Keratinocyte (primary cell): ENCODE measurements around the gene OR6N2. TPM values are rescaled to one million over a fixed set of nuclear protein-coding genes. Genes with fewer than 3 reads are reported as not detected.

Source experiments
- DNase-seq: peaks from one replicate; pipeline ENCODE4 v3.0.0-alpha.2; 2011; ENCODE audit warnings: low read depth, missing footprints, low spot score
- FAIRE-seq: peaks from 2 replicates; lab custom pipeline; 2011; peaks lifted over from hg19 to GRCh38; lab: Jason Lieb, UNC
- H2AFZ ChIP-seq: 2 replicates; pipeline ENCODE4 v1.6.0; 2012; ENCODE audit warnings: low read length, control low read depth, inconsistent platforms; ENCODE audit not compliant: control insufficient read depth
- H3K27ac ChIP-seq: 2 replicates; pipeline ENCODE4 v1.5.1; 2011; ENCODE audit warnings: low read length; ENCODE audit not compliant: control insufficient read depth, insufficient read depth
- H3K27me3 ChIP-seq: 3 replicates; pipeline ENCODE4 v1.6.0; 2011; ENCODE audit warnings: low read length; ENCODE audit not compliant: control insufficient read depth, insufficient read depth; ENCODE audit errors: extremely low read depth
- H3K36me3 ChIP-seq, 2 experiments: 2 replicates in 1 of 2; 3 replicates in 1 of 2; pipeline ENCODE4 v1.5.1; 2011; ENCODE audit warnings: low read length in 2 of 2, mild to moderate bottlenecking in 1 of 2; ENCODE audit not compliant: control insufficient read depth in 2 of 2, insufficient read depth in 2 of 2; ENCODE audit errors: extremely low read depth in 1 of 2
- H3K4me1 ChIP-seq: 3 replicates; pipeline ENCODE4 v1.5.1; 2011; ENCODE audit warnings: low read length; ENCODE audit not compliant: control insufficient read depth, insufficient read depth; ENCODE audit errors: extremely low read depth
- H3K4me2 ChIP-seq: 3 replicates; pipeline ENCODE4 v1.6.0; 2011; ENCODE audit warnings: low read depth, low read length; ENCODE audit not compliant: control insufficient read depth, insufficient read depth; ENCODE audit errors: extremely low read depth
- H3K4me3 ChIP-seq, 3 experiments: fragments of 200-600 bp in 1 of 3; sonication (generic) in 1 of 3; 2 replicates in 2 of 3; 3 replicates in 1 of 3; pipeline ENCODE4 v1.5.1; 2011 to 2016; ENCODE audit warnings: low read length in 3 of 3, mild to moderate bottlenecking in 3 of 3, control low read depth in 2 of 3, inconsistent platforms in 1 of 3, low read depth in 1 of 3, mixed read lengths in 1 of 3, mixed run types in 1 of 3, moderate library complexity in 1 of 3; ENCODE audit not compliant: control insufficient read depth in 2 of 3, insufficient read depth in 2 of 3; ENCODE audit errors: extremely low read depth in 1 of 3
- H3K79me2 ChIP-seq: 2 replicates; pipeline ENCODE4 v1.6.0; 2012; ENCODE audit warnings: low read length; ENCODE audit not compliant: control insufficient read depth, insufficient read depth
- H3K9ac ChIP-seq: 3 replicates; pipeline ENCODE4 v1.6.0; 2011; ENCODE audit warnings: low read length; ENCODE audit not compliant: control insufficient read depth, insufficient read depth; ENCODE audit errors: extremely low read depth
- H3K9me1 ChIP-seq: 3 replicates; pipeline ENCODE4 v1.6.0; 2011; ENCODE audit warnings: low read length; ENCODE audit not compliant: control insufficient read depth, insufficient read depth; ENCODE audit errors: extremely low read depth
- H3K9me3 ChIP-seq: 2 replicates; pipeline ENCODE4 v1.5.1; 2012; ENCODE audit warnings: low read depth, low read length; ENCODE audit not compliant: control insufficient read depth
- H4K20me1 ChIP-seq: 3 replicates; pipeline ENCODE4 v1.6.0; 2011; ENCODE audit warnings: low read length; ENCODE audit not compliant: control insufficient read depth, insufficient read depth; ENCODE audit errors: extremely low read depth
- EZH2 ChIP-seq: IDR thresholded peaks from one replicate; pipeline ENCODE4 v1.6.1; 2012; ENCODE audit warnings: inconsistent platforms, mild to moderate bottlenecking, low read length, moderate library complexity
- dilution Hi-C: fragments of 300-500 bp; cut with MboI; formaldehyde crosslinking; loops from one replicate; pipeline ENCODE4 v1.7.0; 2020; ENCODE audit warnings: low sequenced_read_pairs; ENCODE audit not compliant: extremely low pct_ligation_motif_present
- polyA plus RNA-seq, 5 experiments: library from polyadenylated mRNA; depleted of rRNA in 3 of 5; stranded (reverse) in 3 of 5; stranded (forward) in 1 of 5; unstranded in 1 of 5; fragments of >200 nt; gene quantifications; 1 replicate in 1 of 5; 2 replicates in 3 of 5; 3 replicates in 1 of 5; pipeline versions ENCODE4 v1.2.1 to v1.2.3, GENCODE V29; 2011 to 2012; ENCODE audit warnings: missing spikeins in 2 of 5, low read depth in 1 of 5, low replicate concordance in 1 of 5
- TF ChIP-seq, protein P1 (sequence below), 3 experiments: IDR thresholded peaks in 1 of 3; conservative IDR thresholded peaks in 1 of 3; optimal IDR thresholded peaks in 1 of 3; 2 replicates in 2 of 3; 3 replicates in 1 of 3; pipeline versions ENCODE3 to v1.5.1; 2011; ENCODE audit warnings: low read length in 3 of 3, mild to moderate bottlenecking in 3 of 3, moderate library complexity in 2 of 3, control low read depth in 1 of 3, inconsistent platforms in 1 of 3; ENCODE audit not compliant: insufficient read depth in 2 of 3; ENCODE audit errors: extremely low read depth in 1 of 3

OR6N2 gene
- polyA plus RNA-seq, 1 donor (not counting 4 experiments of a cell fraction or from before 2014, with no cell fraction given), result not detected

GRCh38 chr1:158818975-158819431, 38.0 kb upstream of the OR6N2 start:
- Histone ChIP-seq H3K36me3 (no peaks in the 10 kb centered on the region), H3K27ac (no peak overlapping the region), H2AFZ (no peak overlapping the region), H3K4me2 (no peak overlapping the region), H3K9me1 (no peaks in the 10 kb centered on the region), H3K4me3 (no peak overlapping the region), H4K20me1 (no peaks in the 10 kb centered on the region), H3K27me3 (no peaks in the 10 kb centered on the region), H3K79me2 (no peaks in the 10 kb centered on the region), H3K9me3 (no peaks in the 10 kb centered on the region), H3K4me1 (no peaks in the 10 kb centered on the region), H3K9ac (no peak overlapping the region)
- dilution Hi-C loops, result no loop called here
- no peak for DNase-seq
- no peak for FAIRE-seq
- TF ChIP-seq EZH2, result no peak
- TF ChIP-seq, protein P1, sequence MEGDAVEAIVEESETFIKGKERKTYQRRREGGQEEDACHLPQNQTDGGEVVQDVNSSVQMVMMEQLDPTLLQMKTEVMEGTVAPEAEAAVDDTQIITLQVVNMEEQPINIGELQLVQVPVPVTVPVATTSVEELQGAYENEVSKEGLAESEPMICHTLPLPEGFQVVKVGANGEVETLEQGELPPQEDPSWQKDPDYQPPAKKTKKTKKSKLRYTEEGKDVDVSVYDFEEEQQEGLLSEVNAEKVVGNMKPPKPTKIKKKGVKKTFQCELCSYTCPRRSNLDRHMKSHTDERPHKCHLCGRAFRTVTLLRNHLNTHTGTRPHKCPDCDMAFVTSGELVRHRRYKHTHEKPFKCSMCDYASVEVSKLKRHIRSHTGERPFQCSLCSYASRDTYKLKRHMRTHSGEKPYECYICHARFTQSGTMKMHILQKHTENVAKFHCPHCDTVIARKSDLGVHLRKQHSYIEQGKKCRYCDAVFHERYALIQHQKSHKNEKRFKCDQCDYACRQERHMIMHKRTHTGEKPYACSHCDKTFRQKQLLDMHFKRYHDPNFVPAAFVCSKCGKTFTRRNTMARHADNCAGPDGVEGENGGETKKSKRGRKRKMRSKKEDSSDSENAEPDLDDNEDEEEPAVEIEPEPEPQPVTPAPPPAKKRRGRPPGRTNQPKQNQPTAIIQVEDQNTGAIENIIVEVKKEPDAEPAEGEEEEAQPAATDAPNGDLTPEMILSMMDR (optimal IDR thresholded peaks at IDR 0.05 in 1 of 3, IDR thresholded peaks at IDR 0.05 in 1 of 3, conservative IDR thresholded peaks at IDR 0.05 in 1 of 3; ENCODE audit: extremely low read depth in 1 of 3, insufficient read depth in 2 of 3, low read length in 3 of 3), result no peak

- H3K4me1 ChIP-seq, result no peaks in the 10 kb centered on the region
- DNase-seq, result no peak
- no peaks in the 10 kb centered on the region for H3K36me3 ChIP-seq
- no peak overlapping the region for H3K4me3 ChIP-seq
- no peak overlapping the region for H2AFZ ChIP-seq
- H3K27ac ChIP-seq, result no peak overlapping the region
- no peaks in the 10 kb centered on the region for H3K79me2 ChIP-seq
- no peaks in the 10 kb centered on the region for H3K9me3 ChIP-seq
- H3K27me3 ChIP-seq, result no peaks in the 10 kb centered on the region
- no peaks in the 10 kb centered on the region for H4K20me1 ChIP-seq
- no peak for TF ChIP-seq EZH2
- TF ChIP-seq, protein P1 (optimal IDR thresholded peaks at IDR 0.05 in 1 of 3, IDR thresholded peaks at IDR 0.05 in 1 of 3, conservative IDR thresholded peaks at IDR 0.05 in 1 of 3; ENCODE audit: extremely low read depth in 1 of 3, insufficient read depth in 2 of 3, low read length in 3 of 3), result no peak
- H3K9me1 ChIP-seq, result no peaks in the 10 kb centered on the region
- FAIRE-seq, result no peak
- no peak overlapping the region for H3K9ac ChIP-seq
- dilution Hi-C loops, result no loop called here
- H3K4me2 ChIP-seq, result no peak overlapping the region
Observed at GRCh38 chr1:158818560-158818959, 37.6 kb upstream of the OR6N2 start.
